GM19099 (cell line): ENCODE data around the gene MCM9.

Experiments used
- POLR2A ChIP-seq: IDR thresholded peaks from 3 replicates; pipeline ENCODE4 v1.6.1; 2011; ENCODE audit warnings: low read depth; ENCODE audit not compliant: insufficient read length; ENCODE audit errors: extremely low read depth

MCM9 gene

GRCh38 chr6:118945217-118945616 is 10.3 kb upstream of the MCM9 start:
- no peak for TF ChIP-seq POLR2A

- no peak for TF ChIP-seq POLR2A
These were observed 5.8 kb upstream of the MCM9 start for GRCh38 chr6:118940770-118941169.

- TF ChIP-seq POLR2A = no peak
These were observed 4.7 kb upstream of the MCM9 start for GRCh38 chr6:118939683-118940082.

GRCh38 chr6:118935978-118936703 is 1.2 kb upstream of the MCM9 start:
- no peak for TF ChIP-seq POLR2A

GRCh38 chr6:118935331-118935668 is 341 bp upstream of the MCM9 start:
- TF ChIP-seq POLR2A = no peak

- TF ChIP-seq POLR2A = no peak
These were observed 1.0 kb downstream of the MCM9 start for GRCh38 chr6:118933855-118934460.

GRCh38 chr6:118932421-118932820 is 2.5 kb downstream of the MCM9 start:
- TF ChIP-seq POLR2A = no peak

- TF ChIP-seq POLR2A = no peak
These were observed 3.5 kb downstream of the MCM9 start for GRCh38 chr6:118931436-118931835.

- no peak for TF ChIP-seq POLR2A
These were observed 4.3 kb downstream of the MCM9 start for GRCh38 chr6:118930680-118931079.

- TF ChIP-seq POLR2A = no peak
These were observed 11.9 kb downstream of the MCM9 start for GRCh38 chr6:118923035-118923434.

- no peak for TF ChIP-seq POLR2A
These were observed 13.9 kb downstream of the MCM9 start for GRCh38 chr6:118921084-118921483.

GRCh38 chr6:118918329-118918725 is 16.6 kb downstream of the MCM9 start:
- TF ChIP-seq POLR2A = no peak

- no peak for TF ChIP-seq POLR2A
These were observed 17.2 kb downstream of the MCM9 start for GRCh38 chr6:118917546-118918328.

- TF ChIP-seq POLR2A = no peak
These were observed 20.4 kb downstream of the MCM9 start for GRCh38 chr6:118914598-118914997.

GRCh38 chr6:118913161-118913560 is 21.8 kb downstream of the MCM9 start:
- TF ChIP-seq POLR2A = no peak

GRCh38 chr6:118912646-118913045 is 22.3 kb downstream of the MCM9 start:
- TF ChIP-seq POLR2A = no peak

- no peak for TF ChIP-seq POLR2A
These were observed 26.5 kb downstream of the MCM9 start for GRCh38 chr6:118908441-118908840.

- no peak for TF ChIP-seq POLR2A
These were observed 29.1 kb downstream of the MCM9 start for GRCh38 chr6:118905851-118906250.
